ENCODE measurements around the gene SND1.

- TF ChIP-seq CTCF (IDR thresholded peaks at IDR 0.05) (no peak), POLR2A (IDR thresholded peaks at IDR 0.05) (no peak)
Measured at GRCh38 chr7:128097211-128097731, 445.3 kb downstream of the SND1 start.

All from esophagus squamous epithelium (tissue), 4 donors.